H1 (cell line): ENCODE data around the gene LRRC56. TPM values are rescaled to one million over a fixed set of nuclear protein-coding genes. Genes with fewer than 3 reads are reported as not detected.

Source experiments
- CTCF ChIA-PET: fragments of 300-600 bp; sonication (Branson Sonifier 250); formaldehyde crosslinking; loops from one replicate; lab custom pipeline; 2021; ENCODE audit not compliant: partially characterized antibody; lab: Charles Lee
- POLR2A ChIA-PET: fragments of 300-600 bp; sonication (Branson Sonifier 250); formaldehyde crosslinking; loops from one replicate; lab custom pipeline; 2021; ENCODE audit warnings: inconsistent platforms; ENCODE audit not compliant: partially characterized antibody; lab: Charles Lee
- DNase-seq, 2 experiments: peaks; one replicate each; pipeline versions ENCODE4 v3.0.0 to v3.0.0-alpha.2; 2010 to 2022; ENCODE audit warnings: low spot score in 2 of 2, low read depth in 1 of 2, mixed read lengths in 1 of 2
- FAIRE-seq: peaks from 2 replicates; lab custom pipeline; 2011; peaks lifted over from hg19 to GRCh38; lab: Jason Lieb, UNC
- H2AFZ ChIP-seq: 2 replicates; pipeline ENCODE4 v1.8.1; 2012; ENCODE audit warnings: low read length, inconsistent platforms
- H2AK5ac ChIP-seq: 2 replicates; pipeline ENCODE4 v1.6.1; 2013; ENCODE audit warnings: low read depth, low read length
- H2BK120ac ChIP-seq: replicated peaks from 2 replicates; pipeline ENCODE3; 2013; ENCODE audit warnings: low read depth, low read length, inconsistent platforms
- H2BK12ac ChIP-seq: 2 replicates; pipeline ENCODE4 v1.6.1; 2013; ENCODE audit warnings: low read depth, low read length
- H2BK15ac ChIP-seq: 2 replicates; pipeline ENCODE4 v1.6.1; 2013; ENCODE audit warnings: low read length
- H2BK20ac ChIP-seq: 2 replicates; pipeline ENCODE4 v1.6.1; 2013; ENCODE audit warnings: low read length
- H2BK5ac ChIP-seq: 2 replicates; pipeline ENCODE4 v1.6.1; 2013; ENCODE audit warnings: low read depth, low read length
- H3K14ac ChIP-seq: 2 replicates; pipeline ENCODE4 v1.6.1; 2013; ENCODE audit warnings: inconsistent platforms; ENCODE audit not compliant: insufficient read length
- H3K18ac ChIP-seq: 2 replicates; pipeline ENCODE4 v1.6.1; 2013; ENCODE audit warnings: low read length; ENCODE audit errors: extremely low read depth
- H3K23ac ChIP-seq: 2 replicates; pipeline ENCODE4 v1.6.1; 2013; ENCODE audit warnings: inconsistent platforms; ENCODE audit not compliant: insufficient read length
- H3K23me2 ChIP-seq: 2 replicates; pipeline ENCODE4 v1.6.1; 2013; ENCODE audit warnings: low read depth, low read length
- H3K27ac ChIP-seq: 2 replicates; pipeline ENCODE4 v1.6.1; 2011; ENCODE audit warnings: low read depth, low read length, inconsistent platforms
- H3K27me3 ChIP-seq, 4 experiments: replicated peaks in 1 of 4; 1 replicate in 1 of 4; 2 replicates in 3 of 4; pipeline versions ENCODE4 v1.6.1 to v1.8.1; 2011 to 2013; ENCODE audit warnings: low read length in 3 of 4, mild to moderate bottlenecking in 3 of 4, inconsistent platforms in 2 of 4, mixed read lengths in 2 of 4, moderate library complexity in 1 of 4; ENCODE audit not compliant: control insufficient read depth in 3 of 4, insufficient read depth in 3 of 4; ENCODE audit errors: extremely low read depth in 1 of 4
- H3K36me3 ChIP-seq, 4 experiments: 2 replicates each; pipeline versions ENCODE4 v1.6.1 to v1.8.1; 2011 to 2013; ENCODE audit warnings: mild to moderate bottlenecking in 4 of 4, low read length in 3 of 4, moderate library complexity in 2 of 4, control low read depth in 1 of 4, inconsistent platforms in 1 of 4; ENCODE audit not compliant: insufficient read depth in 4 of 4, control insufficient read depth in 2 of 4
- H3K4ac ChIP-seq: replicated peaks from 2 replicates; pipeline ENCODE3; 2013; ENCODE audit warnings: low read length, low read depth, mixed read lengths, inconsistent platforms; ENCODE audit not compliant: insufficient read length
- H3K4me1 ChIP-seq, 4 experiments: replicated peaks in 1 of 4; 1 replicate in 1 of 4; 2 replicates in 3 of 4; pipeline versions ENCODE4 v1.6.1 to v1.8.1; 2011 to 2013; ENCODE audit warnings: low read length in 3 of 4, inconsistent platforms in 2 of 4, mixed read lengths in 1 of 4; ENCODE audit not compliant: insufficient read depth in 4 of 4, control insufficient read depth in 3 of 4
- H3K4me2 ChIP-seq, 2 experiments: 2 replicates each; pipeline versions ENCODE4 v1.6.1 to v1.8.1; 2011 to 2013; ENCODE audit warnings: low read depth in 2 of 2, low read length in 2 of 2, control low read depth in 1 of 2, inconsistent platforms in 1 of 2, mild to moderate bottlenecking in 1 of 2; ENCODE audit not compliant: insufficient read depth in 1 of 2
- H3K4me3 ChIP-seq, 4 experiments: fragments of 200-600, 300-600 bp in 1 of 4; sonication (generic), shearing (Covaris generic), sonication (Bioruptor Twin) in 1 of 4; 2 replicates each; pipeline versions ENCODE4 v1.5.1 to v1.8.1; 2011 to 2016; ENCODE audit warnings: low read length in 4 of 4, low read depth in 3 of 4, control low read depth in 2 of 4, inconsistent platforms in 2 of 4, mild to moderate bottlenecking in 2 of 4, mixed read lengths in 1 of 4, moderate library complexity in 1 of 4; ENCODE audit not compliant: insufficient read depth in 2 of 4; ENCODE audit errors: extremely low read depth in 1 of 4
- H3K56ac ChIP-seq: replicated peaks from 2 replicates; pipeline ENCODE3; 2013; ENCODE audit warnings: low read depth, mild to moderate bottlenecking, mixed read lengths, low read length, inconsistent platforms; ENCODE audit not compliant: insufficient read length
- H3K79me1 ChIP-seq: 2 replicates; pipeline ENCODE4 v1.6.1; 2013; ENCODE audit warnings: low read depth, low read length, control low read depth
- H3K79me2 ChIP-seq, 2 experiments: 2 replicates each; pipeline versions ENCODE4 v1.6.1 to v1.8.1; 2012 to 2013; ENCODE audit warnings: low read length in 2 of 2, mild to moderate bottlenecking in 2 of 2, inconsistent platforms in 1 of 2; ENCODE audit not compliant: insufficient read depth in 2 of 2, control insufficient read depth in 1 of 2
- H3K9ac ChIP-seq, 4 experiments: replicated peaks in 1 of 4; 1 replicate in 1 of 4; 2 replicates in 3 of 4; pipeline versions ENCODE4 v1.6.1 to v1.8.1; 2011 to 2013; ENCODE audit warnings: low read depth in 3 of 4, low read length in 3 of 4, control low read depth in 2 of 4, mild to moderate bottlenecking in 2 of 4, moderate library complexity in 2 of 4, inconsistent platforms in 1 of 4; ENCODE audit errors: extremely low read depth in 1 of 4
- H3K9me3 ChIP-seq, 2 experiments: 2 replicates each; pipeline versions ENCODE4 v1.6.1 to v1.8.1; 2012 to 2013; ENCODE audit warnings: mild to moderate bottlenecking in 2 of 2, moderate library complexity in 2 of 2, control low read depth in 1 of 2, inconsistent platforms in 1 of 2, low read depth in 1 of 2, low read length in 1 of 2, mixed read lengths in 1 of 2; ENCODE audit not compliant: insufficient read depth in 2 of 2
- H4K20me1 ChIP-seq, 2 experiments: replicated peaks in 1 of 2; 2 replicates each; pipeline versions ENCODE3 to v1.8.1; 2011 to 2013; ENCODE audit warnings: inconsistent platforms in 2 of 2, low read length in 2 of 2, mild to moderate bottlenecking in 1 of 2; ENCODE audit not compliant: insufficient read depth in 2 of 2, control insufficient read depth in 1 of 2
- H4K5ac ChIP-seq: 2 replicates; pipeline ENCODE4 v1.6.1; 2013; ENCODE audit warnings: low read length, low read depth, mixed read lengths, inconsistent platforms; ENCODE audit not compliant: insufficient read length
- H4K8ac ChIP-seq: 2 replicates; pipeline ENCODE4 v1.8.0; 2013; ENCODE audit warnings: mild to moderate bottlenecking, moderate library complexity, low read length, inconsistent platforms; ENCODE audit not compliant: insufficient read depth; ENCODE audit errors: extremely low read depth
- H4K91ac ChIP-seq: replicated peaks from 2 replicates; pipeline ENCODE3; 2013; ENCODE audit warnings: low read length, mixed read lengths, inconsistent platforms; ENCODE audit not compliant: insufficient read length
- KDM1A ChIP-seq: fragments of 200-600, 300-600 bp; sonication (generic); IDR thresholded peaks from 2 replicates; pipeline ENCODE4 v1.7.1; 2016; ENCODE audit warnings: mild to moderate bottlenecking, low read length, borderline replicate concordance
- KDM5A ChIP-seq: fragments of 200-600 bp; IDR thresholded peaks from 2 replicates; pipeline ENCODE4 v1.7.1; 2012; ENCODE audit warnings: mild to moderate bottlenecking, low read length, inconsistent platforms, mixed read lengths
- WGBS, 2 experiments: shearing (Covaris generic) in 1 of 2; methylation state at CpG; one replicate each; pipeline versions ENCODE4 v1.1.6 to v1.1.7; 2013 to 2015; ENCODE audit warnings: low lambda C conversion rate in 2 of 2, mixed read lengths in 2 of 2, inconsistent platforms in 1 of 2, low coverage in 1 of 2, missing lambda C conversion rate in 1 of 2; ENCODE audit not compliant: insufficient replicate concordance in 2 of 2, insufficient coverage in 1 of 2, insufficient read length in 1 of 2; ENCODE audit errors: extremely low coverage in 1 of 2, missing lambda C conversion rate in 1 of 2; 5-methylcytosine and 5-hydroxymethylcytosine counted together
- polyA plus RNA-seq, 7 experiments: library from polyadenylated mRNA; depleted of rRNA in 3 of 7; stranded (reverse) in 5 of 7; unstranded in 2 of 7; fragments of >200 nt in 5 of 7; fragments of 200-250 nt in 2 of 7; gene quantifications; 1 replicate in 5 of 7; 2 replicates in 1 of 7; 4 replicates in 1 of 7; pipeline versions ENCODE4 v1.2.1 to v1.2.3, GENCODE V29; 2011 to 2013; ENCODE audit warnings: missing spikeins in 2 of 7, mixed read lengths in 2 of 7
- total RNA-seq: library from RNA; stranded (reverse); fragmentation: NEBNext Ultra II Directional; extraction: Animal tissue kit (Norgen Biotek cat#: 25700); gene quantifications from 2 replicates; pipeline ENCODE4 v1.2.1, GENCODE V29; 2021

The LRRC56 gene
- total and polyA plus RNA-seq, 2 of the 8 experiments (the other 6 are each of a cell fraction or from before 2014, with no cell fraction given) = 0.94 to 1.9 TPM

DNA sequence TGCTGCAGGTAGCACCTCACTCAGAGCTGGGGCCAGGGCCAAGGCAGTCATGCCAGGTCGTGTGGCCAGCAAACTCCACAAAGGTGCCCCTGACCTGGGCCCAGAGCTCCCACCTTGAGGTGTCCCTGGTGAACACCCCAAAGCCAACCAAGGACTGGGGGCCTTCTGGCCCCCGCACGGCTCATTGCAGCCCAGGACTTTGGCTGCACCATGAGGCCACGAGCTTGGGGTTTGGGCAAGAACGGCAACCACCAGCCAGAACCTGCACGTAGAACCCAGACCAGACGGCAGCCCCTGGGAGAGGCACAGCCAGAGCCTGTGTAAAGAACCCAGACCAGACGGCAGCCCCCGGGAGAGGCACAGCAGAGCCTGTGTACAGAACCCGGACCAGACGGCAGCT, 7.8 kb downstream of the LRRC56 start:
- Histone ChIP-seq H2BK20ac (no peak overlapping the region), H4K8ac (no peak overlapping the region), H3K18ac (no peak overlapping the region), H2BK120ac (no peak overlapping the region), H4K91ac (no peak overlapping the region), H2BK12ac (no peak overlapping the region), H3K4me2 (no peak overlapping the region), H3K4ac (no peak overlapping the region), H3K56ac (no peak overlapping the region), H2AK5ac (no peak overlapping the region), H4K20me1 (no peaks in the 10 kb centered on the region), H3K4me1 (peaks cover 0 to 2% (median 0%) of the 10 kb centered on the region in 4 experiments; a peak in 3 of 7 replicates), H3K23me2 (no peaks in the 10 kb centered on the region), H3K9me3 (no peaks in the 10 kb centered on the region), H2AFZ (no peak overlapping the region), H2BK15ac (no peak overlapping the region), H2BK5ac (no peak overlapping the region), H4K5ac (no peak overlapping the region), H3K36me3 (no peaks in the 10 kb centered on the region), H3K79me2 (no peaks in the 10 kb centered on the region), H3K27me3 (no peaks in the 10 kb centered on the region), H3K14ac (no peak overlapping the region), H3K79me1 (no peaks in the 10 kb centered on the region), H3K4me3 (no peak overlapping the region), H3K23ac (no peak overlapping the region), H3K27ac (no peak overlapping the region), H3K9ac (no peak overlapping the region)
- ChIA-PET POLR2A (interaction anchor here (1.0 to 1.3 kb wide), 2 partner anchors 9 kb away, joined by 4 read pairs; no protein-coding TSS in a partner anchor), CTCF (interaction anchor here (0.8 to 1.2 kb wide), 2 partner anchors 51 to 219 kb away, joined by 3 read pairs; no protein-coding TSS in a partner anchor)
- DNase-seq = no peak
- no peak for FAIRE-seq
- TF ChIP-seq KDM1A (no peak), KDM5A (no peak)
- 93% methylated on average over 11 of the region's 11 CpGs; no CpG with 5 or more reads in 1 of the 2 experiments for WGBS, 2 experiments
